Mucosa of gallbladder (tissue), 1 donor: Measurements from ENCODE around the gene SYNE3. TPM values are rescaled to one million over a fixed set of nuclear protein-coding genes. Genes with fewer than 3 reads are reported as not detected.

Experiments
- DNase-seq: peaks from one replicate; pipeline ENCODE4 v3.0.0-alpha.2; 2020; ENCODE audit warnings: low spot score
- total RNA-seq: library from RNA; stranded (reverse); gene quantifications from one replicate; pipeline ENCODE4 v1.2.1, GENCODE V29; 2021
- donor health status: DM: no; HTN: no; CAD: no.

Gene SYNE3
- total RNA-seq, 1 donor from 2014 or later: 9.5 TPM

DNA sequence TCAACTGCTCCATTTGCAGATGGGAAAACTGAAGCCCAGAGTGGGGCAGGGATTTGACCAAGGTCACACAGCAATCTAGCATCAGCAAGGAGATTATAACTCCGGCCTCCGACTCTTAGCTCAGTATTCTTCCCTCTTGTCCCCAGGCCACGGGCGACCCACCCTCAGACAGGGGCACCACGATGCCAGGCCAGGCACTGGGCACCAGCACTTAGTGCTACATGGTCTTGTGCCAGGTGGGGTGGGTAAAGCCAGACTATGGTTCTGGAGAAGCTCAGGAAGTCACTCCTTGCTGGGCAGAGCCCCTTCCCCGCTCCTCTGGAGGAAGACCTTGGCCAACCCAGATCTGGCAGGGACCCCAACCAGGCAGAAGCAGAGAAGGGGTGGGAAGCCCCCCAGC, 41.5 kb downstream of the SYNE3 start:
- DNase-seq: no peak

GRCh38 chr14:95474486-95474885, 42.0 kb downstream of the SYNE3 start:
- no peak for DNase-seq

- DNase-seq: no peak
Measured at GRCh38 chr14:95472819-95473251, 43.6 kb downstream of the SYNE3 start.

- no peak for DNase-seq
Measured at GRCh38 chr14:95471476-95471875, 45.0 kb downstream of the SYNE3 start.

DNA sequence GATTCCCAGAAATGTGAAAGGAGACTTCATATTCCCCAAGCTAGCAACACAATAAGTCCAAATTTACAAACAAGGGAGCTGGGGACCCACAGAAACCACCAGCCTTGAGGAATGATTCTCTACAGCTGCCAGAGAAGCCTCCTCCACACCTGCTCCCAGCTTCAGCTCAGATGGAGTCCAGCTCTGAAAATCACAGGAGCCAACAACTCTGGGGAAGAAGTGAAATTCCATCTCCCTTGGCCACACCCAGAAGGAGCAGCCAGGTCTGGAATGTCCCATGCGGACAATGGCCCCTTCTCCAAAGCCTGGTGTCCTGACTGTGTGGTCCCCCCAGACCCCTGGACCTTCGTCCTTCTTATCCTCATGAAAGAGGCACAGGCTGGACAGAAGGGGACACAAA, 45.4 kb downstream of the SYNE3 start:
- DNase-seq: no peak

DNA sequence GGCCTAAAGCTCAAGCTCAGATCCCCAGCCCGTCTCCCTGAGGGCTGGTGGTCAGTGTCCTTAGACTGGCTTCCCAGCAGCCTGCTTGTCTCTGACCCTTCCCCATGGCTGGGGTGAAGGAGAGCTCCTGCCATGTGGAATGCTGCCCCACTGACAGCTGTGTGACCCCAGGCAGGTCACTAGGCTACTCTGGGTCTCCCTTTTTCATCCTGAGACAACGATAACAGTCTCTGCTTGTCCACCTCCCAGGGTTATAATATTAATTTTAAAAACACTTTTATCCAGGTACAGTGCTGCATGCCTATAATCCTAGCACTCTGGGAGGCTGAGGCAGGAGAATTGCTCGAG, 47.3 kb downstream of the SYNE3 start:
- no peak for DNase-seq

DNA sequence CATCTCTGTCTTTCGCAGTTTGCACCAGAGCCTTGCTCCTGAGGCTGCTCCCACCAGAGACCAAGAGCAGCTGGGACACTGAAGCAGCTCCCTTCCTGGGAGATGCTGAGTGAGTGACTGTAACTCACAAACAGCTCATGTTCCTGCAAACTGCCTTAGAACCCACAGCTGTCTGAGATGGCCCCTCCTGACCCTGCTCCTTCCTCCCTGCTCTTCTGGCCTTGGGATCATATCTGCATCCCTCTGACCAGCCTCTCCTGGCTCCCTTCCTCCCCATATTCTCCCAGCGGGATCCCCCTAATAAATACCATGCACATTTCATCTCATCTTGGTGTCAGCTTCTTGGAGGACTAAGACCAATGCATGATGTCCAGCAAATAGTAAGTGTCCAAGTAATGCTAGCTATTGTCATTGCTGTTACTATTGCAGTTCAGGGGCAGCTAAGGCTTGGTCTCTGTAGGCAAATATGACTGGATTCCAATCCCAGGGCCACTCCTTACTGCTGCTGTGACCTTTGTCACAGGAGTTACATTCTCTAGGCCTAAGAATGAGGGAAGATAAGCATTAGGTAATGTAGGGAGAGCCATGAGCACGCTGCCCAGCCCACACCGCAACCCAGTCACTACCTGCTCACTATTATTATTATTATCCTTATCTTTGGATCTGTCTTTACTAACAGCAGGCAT, 47.9 kb downstream of the SYNE3 start:
- peak; percentile 67 for DNase-seq

DNA sequence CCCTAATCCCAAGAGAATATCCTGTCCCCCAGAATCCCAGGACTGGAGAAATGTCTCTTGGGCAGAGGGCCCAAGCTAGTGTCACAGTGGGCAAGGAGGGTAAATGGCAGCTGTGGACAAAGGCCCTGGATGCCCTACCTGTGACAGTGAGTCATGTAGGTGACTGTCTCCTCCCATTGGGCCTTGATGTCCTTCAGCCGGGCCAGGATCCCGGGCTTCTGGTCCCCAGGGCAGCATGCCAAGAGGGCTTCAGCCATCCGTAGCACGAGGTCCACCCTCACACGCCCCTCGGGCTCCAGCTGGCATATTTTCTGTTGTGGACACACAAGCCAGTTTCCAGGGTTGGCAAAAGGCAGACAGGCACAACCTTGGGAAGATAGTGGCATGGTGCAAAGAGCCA, 48.8 kb downstream of the SYNE3 start:
- DNase-seq: no peak

- no peak for DNase-seq
Measured at GRCh38 chr14:95467232-95467631, 49.2 kb downstream of the SYNE3 start.

Other genes starting within 250 kb of the SYNE3 start
- gene CLMN, start 196.7 kb downstream of the SYNE3 start, total RNA-seq: 63.5 TPM
- gene GLRX5, start 18.4 kb upstream of the SYNE3 start, total RNA-seq: 38.6 TPM
- not detected for gene TCL1B, start 169.8 kb upstream of the SYNE3 start, total RNA-seq
- gene TCL1A, start 197.5 kb upstream of the SYNE3 start, total RNA-seq: 0.14 TPM